Stimulated activated CD8-positive, alpha-beta memory T cell treated with anti-CD3 and anti-CD28 coated beads, Interleukin-12 subunit alpha, Interleukin-12 subunit beta, amount 100 ng/mL, for 24 hours (primary cell): ENCODE measurements around the gene ARHGEF10L.

Experiments used
- DNase-seq: peaks from one replicate; pipeline ENCODE4 v3.0.0-alpha.2; 2020; ENCODE audit errors: extremely low read depth

Gene ARHGEF10L

GRCh38 chr1:17661546-17662157 is 122.2 kb downstream of the ARHGEF10L start:
- peak; percentile 12 for DNase-seq

- no peak for DNase-seq
Measured at GRCh38 chr1:17662296-17662695, 122.8 kb downstream of the ARHGEF10L start.

GRCh38 chr1:17662786-17663185 is 123.3 kb downstream of the ARHGEF10L start:
- no peak for DNase-seq

GRCh38 chr1:17663646-17664045 is 124.1 kb downstream of the ARHGEF10L start:
- DNase-seq, result no peak

- DNase-seq, result no peak
Measured at GRCh38 chr1:17664322-17664721, 124.8 kb downstream of the ARHGEF10L start.

GRCh38 chr1:17665054-17665453 is 125.6 kb downstream of the ARHGEF10L start:
- DNase-seq, result no peak

GRCh38 chr1:17665950-17666720 is 126.6 kb downstream of the ARHGEF10L start:
- no peak for DNase-seq

- no peak for DNase-seq
Measured at GRCh38 chr1:17667641-17668040, 128.1 kb downstream of the ARHGEF10L start.

- DNase-seq, result no peak
Measured at GRCh38 chr1:17668195-17668594, 128.7 kb downstream of the ARHGEF10L start.

- DNase-seq, result no peak
Measured at GRCh38 chr1:17668624-17669175, 129.2 kb downstream of the ARHGEF10L start.

- no peak for DNase-seq
Measured at GRCh38 chr1:17669305-17669704, 129.8 kb downstream of the ARHGEF10L start.

- DNase-seq, result no peak
Measured at GRCh38 chr1:17669866-17670451, 130.5 kb downstream of the ARHGEF10L start.

GRCh38 chr1:17670587-17671313 is 131.3 kb downstream of the ARHGEF10L start:
- no peak for DNase-seq

GRCh38 chr1:17671314-17671705 is 131.8 kb downstream of the ARHGEF10L start:
- no peak for DNase-seq

GRCh38 chr1:17671741-17672140 is 132.2 kb downstream of the ARHGEF10L start:
- DNase-seq, result no peak

GRCh38 chr1:17672226-17672625 is 132.7 kb downstream of the ARHGEF10L start:
- DNase-seq, result no peak

GRCh38 chr1:17673329-17674072 is 134.0 kb downstream of the ARHGEF10L start:
- DNase-seq, result no peak

GRCh38 chr1:17674726-17675500 is 135.4 kb downstream of the ARHGEF10L start:
- no peak for DNase-seq

- DNase-seq, result no peak
Measured at GRCh38 chr1:17675744-17676143, 136.2 kb downstream of the ARHGEF10L start.

GRCh38 chr1:17676387-17677060 is 137.0 kb downstream of the ARHGEF10L start:
- DNase-seq, result no peak
